Measurements from ENCODE around the gene DPYD.

The DPYD gene

DNA sequence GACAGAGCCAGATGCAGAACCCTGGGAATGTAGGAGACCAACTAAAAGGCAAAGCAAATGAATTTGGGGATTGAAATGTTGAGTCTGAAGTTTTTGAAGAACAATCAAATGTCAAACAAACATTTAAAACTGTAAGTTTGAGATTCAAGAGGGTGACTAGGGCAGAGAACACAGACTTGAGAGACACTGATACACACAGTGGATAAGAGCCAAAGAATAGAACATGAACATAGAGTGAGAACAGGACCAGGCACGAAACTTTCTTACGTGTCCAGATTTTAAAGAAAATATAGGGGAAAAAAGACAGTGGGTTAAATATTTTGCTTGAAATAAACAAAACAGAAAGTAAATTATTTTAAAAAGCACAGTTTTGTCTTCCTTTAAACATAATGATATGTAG, 115.7 kb downstream of the DPYD start:
- Histone ChIP-seq H3K79me1 (ENCODE audit: low read depth, low read length) (no peaks in the 10 kb centered on the region), H2BK120ac (ENCODE audit: low read depth, low read length) (no peak overlapping the region), H3K4me1 (ENCODE audit: control insufficient read depth in 2 of 2, insufficient read depth in 1 of 2, low read depth in 1 of 2, low read length in 2 of 2) (peaks cover 0 to 2% of the 10 kb centered on the region in 2 donors), H2BK15ac (ENCODE audit: low read length) (no peak overlapping the region), H4K91ac (ENCODE audit: low read depth, low read length, poor library complexity) (no peak overlapping the region), H3K36me3 (replicated peaks in 1 of 2; ENCODE audit: control insufficient read depth in 2 of 2, insufficient read depth in 2 of 2, low read length in 2 of 2) (no peaks in the 10 kb centered on the region), H3K4me2 (ENCODE audit: insufficient read depth, low read length, poor library complexity, severe bottlenecking) (no peak overlapping the region), H2AK5ac (ENCODE audit: low read depth, low read length) (no peak overlapping the region), H2AFZ (ENCODE audit: low read length) (no peak overlapping the region), H2BK5ac (ENCODE audit: low read length) (no peak overlapping the region), H3K18ac (ENCODE audit: low read length) (no peak overlapping the region), H3K9me3 (replicated peaks in 1 of 2; ENCODE audit: control insufficient read depth in 2 of 2, insufficient read depth in 1 of 2, low read depth in 1 of 2, low read length in 2 of 2) (no peaks in the 10 kb centered on the region), H2BK12ac (ENCODE audit: low read length) (no peak overlapping the region), H3K4me3 (ENCODE audit: low read length in 2 of 2) (no peak overlapping the region), H3K9ac (ENCODE audit: low read depth, low read length, poor library complexity) (no peak overlapping the region), H3K27ac (replicated peaks; ENCODE audit: low read length) (no peak overlapping the region), H3K23ac (ENCODE audit: low read depth, low read length, poor library complexity) (no peak overlapping the region), H3K27me3 (ENCODE audit: control insufficient read depth in 3 of 3, insufficient read depth in 3 of 3, low read depth in 1 of 3, low read length in 3 of 3) (no peaks in the 10 kb centered on the region), H4K8ac (ENCODE audit: low read depth, low read length) (no peak overlapping the region), H3K4ac (ENCODE audit: low read length) (no peak overlapping the region), H3K14ac (ENCODE audit: low read length) (no peak overlapping the region)
- no CpG with 5 or more reads among the region's 2 CpGs for WGBS, 2 donors (ENCODE audit: extremely low coverage in 2 of 2, insufficient read length in 2 of 2, insufficient replicate concordance in 1 of 2)
- no peak for DNase-seq (ENCODE audit: low spot score)

DNA sequence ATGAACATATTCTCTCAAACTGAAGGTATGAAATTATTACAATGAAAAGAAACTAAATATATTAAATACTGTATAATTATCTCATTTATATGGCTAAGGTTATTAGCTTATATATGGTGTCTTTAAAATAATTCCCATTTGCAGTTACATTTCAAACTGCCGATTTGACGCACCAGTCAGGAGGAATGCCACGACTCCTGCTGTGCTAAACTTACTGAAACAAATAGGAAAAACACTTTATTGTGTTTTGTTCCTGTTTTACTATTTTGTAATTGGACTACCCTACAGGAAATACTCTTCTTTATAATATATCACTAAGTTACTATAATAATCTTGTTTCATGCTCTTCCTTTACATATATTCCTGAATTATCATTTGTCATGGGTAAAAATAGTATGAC, 117.8 kb downstream of the DPYD start:
- H3K27me3 ChIP-seq (ENCODE audit: control insufficient read depth in 3 of 3, insufficient read depth in 3 of 3, low read depth in 1 of 3, low read length in 3 of 3), result no peaks in the 10 kb centered on the region
- H3K79me1 ChIP-seq (ENCODE audit: low read depth, low read length), result no peaks in the 10 kb centered on the region
- no CpG with 5 or more reads among the region's 3 CpGs for WGBS, 2 donors (ENCODE audit: extremely low coverage in 2 of 2, insufficient read length in 2 of 2, insufficient replicate concordance in 1 of 2)
- no peak overlapping the region for H3K27ac ChIP-seq (replicated peaks; ENCODE audit: low read length)
- no peak overlapping the region for H2BK120ac ChIP-seq (ENCODE audit: low read depth, low read length)
- no peak overlapping the region for H2BK15ac ChIP-seq (ENCODE audit: low read length)
- peaks cover 0 to 2% of the 10 kb centered on the region in 2 donors for H3K4me1 ChIP-seq (ENCODE audit: control insufficient read depth in 2 of 2, insufficient read depth in 1 of 2, low read depth in 1 of 2, low read length in 2 of 2)
- H3K14ac ChIP-seq (ENCODE audit: low read length), result no peak overlapping the region
- H3K4ac ChIP-seq (ENCODE audit: low read length), result no peak overlapping the region
- H2BK12ac ChIP-seq (ENCODE audit: low read length), result no peak overlapping the region
- no peak overlapping the region for H2AFZ ChIP-seq (ENCODE audit: low read length)
- no peak overlapping the region for H2BK5ac ChIP-seq (ENCODE audit: low read length)
- no peak overlapping the region for H3K4me2 ChIP-seq (ENCODE audit: insufficient read depth, low read length, poor library complexity, severe bottlenecking)
- no peak overlapping the region for H3K18ac ChIP-seq (ENCODE audit: low read length)
- H2AK5ac ChIP-seq (ENCODE audit: low read depth, low read length), result no peak overlapping the region
- no peak overlapping the region for H3K4me3 ChIP-seq (ENCODE audit: low read length in 2 of 2)
- no peak overlapping the region for H3K23ac ChIP-seq (ENCODE audit: low read depth, low read length, poor library complexity)
- H4K8ac ChIP-seq (ENCODE audit: low read depth, low read length), result no peak overlapping the region
- H3K9me3 ChIP-seq (replicated peaks in 1 of 2; ENCODE audit: control insufficient read depth in 2 of 2, insufficient read depth in 1 of 2, low read depth in 1 of 2, low read length in 2 of 2), result no peaks in the 10 kb centered on the region
- no peak overlapping the region for H3K9ac ChIP-seq (ENCODE audit: low read depth, low read length, poor library complexity)
- no peak for DNase-seq (ENCODE audit: low spot score)
- H4K91ac ChIP-seq (ENCODE audit: low read depth, low read length, poor library complexity), result no peak overlapping the region
- no peaks in the 10 kb centered on the region for H3K36me3 ChIP-seq (replicated peaks in 1 of 2; ENCODE audit: control insufficient read depth in 2 of 2, insufficient read depth in 2 of 2, low read length in 2 of 2)

DNA sequence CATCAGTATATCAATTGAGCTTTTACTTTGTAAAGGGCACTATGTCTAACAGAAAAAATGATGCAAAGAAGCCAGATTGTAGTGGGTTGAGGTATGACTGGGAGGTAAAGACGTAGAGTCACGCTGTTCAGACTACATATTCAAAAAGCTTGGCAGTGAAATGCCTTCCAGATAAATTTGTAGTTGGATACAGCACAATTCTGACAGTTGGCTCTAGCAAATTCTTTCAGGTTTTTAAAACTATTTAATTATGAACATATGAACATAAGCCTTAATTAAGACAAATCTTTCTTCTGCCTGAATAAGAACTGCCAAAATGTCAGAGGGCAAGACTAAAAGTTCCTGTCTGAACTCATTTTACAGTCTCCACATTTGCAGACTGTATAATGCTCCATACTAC, 118.8 kb downstream of the DPYD start:
- Histone ChIP-seq H3K18ac (ENCODE audit: low read length) (no peak overlapping the region), H3K27me3 (ENCODE audit: control insufficient read depth in 3 of 3, insufficient read depth in 3 of 3, low read depth in 1 of 3, low read length in 3 of 3) (no peaks in the 10 kb centered on the region), H2AFZ (ENCODE audit: low read length) (no peak overlapping the region), H4K91ac (ENCODE audit: low read depth, low read length, poor library complexity) (no peak overlapping the region), H3K14ac (ENCODE audit: low read length) (no peak overlapping the region), H3K4ac (ENCODE audit: low read length) (no peak overlapping the region), H2BK15ac (ENCODE audit: low read length) (no peak overlapping the region), H3K9me3 (replicated peaks in 1 of 2; ENCODE audit: control insufficient read depth in 2 of 2, insufficient read depth in 1 of 2, low read depth in 1 of 2, low read length in 2 of 2) (no peaks in the 10 kb centered on the region), H3K79me1 (ENCODE audit: low read depth, low read length) (no peaks in the 10 kb centered on the region), H2BK120ac (ENCODE audit: low read depth, low read length) (no peak overlapping the region), H2AK5ac (ENCODE audit: low read depth, low read length) (no peak overlapping the region), H3K9ac (ENCODE audit: low read depth, low read length, poor library complexity) (no peak overlapping the region), H3K4me2 (ENCODE audit: insufficient read depth, low read length, poor library complexity, severe bottlenecking) (no peak overlapping the region), H3K4me3 (ENCODE audit: low read length in 2 of 2) (no peak overlapping the region), H3K4me1 (ENCODE audit: control insufficient read depth in 2 of 2, insufficient read depth in 1 of 2, low read depth in 1 of 2, low read length in 2 of 2) (peaks cover 1 to 2% of the 10 kb centered on the region in 2 donors), H2BK5ac (ENCODE audit: low read length) (no peak overlapping the region), H3K36me3 (replicated peaks in 1 of 2; ENCODE audit: control insufficient read depth in 2 of 2, insufficient read depth in 2 of 2, low read length in 2 of 2) (no peaks in the 10 kb centered on the region), H2BK12ac (ENCODE audit: low read length) (no peak overlapping the region), H3K27ac (replicated peaks; ENCODE audit: low read length) (no peak overlapping the region), H4K8ac (ENCODE audit: low read depth, low read length) (no peak overlapping the region), H3K23ac (ENCODE audit: low read depth, low read length, poor library complexity) (no peak overlapping the region)
- no peak for DNase-seq (ENCODE audit: low spot score)
- no CpG with 5 or more reads among the region's 2 CpGs for WGBS, 2 donors (ENCODE audit: extremely low coverage in 2 of 2, insufficient read length in 2 of 2, insufficient replicate concordance in 1 of 2)

DNA sequence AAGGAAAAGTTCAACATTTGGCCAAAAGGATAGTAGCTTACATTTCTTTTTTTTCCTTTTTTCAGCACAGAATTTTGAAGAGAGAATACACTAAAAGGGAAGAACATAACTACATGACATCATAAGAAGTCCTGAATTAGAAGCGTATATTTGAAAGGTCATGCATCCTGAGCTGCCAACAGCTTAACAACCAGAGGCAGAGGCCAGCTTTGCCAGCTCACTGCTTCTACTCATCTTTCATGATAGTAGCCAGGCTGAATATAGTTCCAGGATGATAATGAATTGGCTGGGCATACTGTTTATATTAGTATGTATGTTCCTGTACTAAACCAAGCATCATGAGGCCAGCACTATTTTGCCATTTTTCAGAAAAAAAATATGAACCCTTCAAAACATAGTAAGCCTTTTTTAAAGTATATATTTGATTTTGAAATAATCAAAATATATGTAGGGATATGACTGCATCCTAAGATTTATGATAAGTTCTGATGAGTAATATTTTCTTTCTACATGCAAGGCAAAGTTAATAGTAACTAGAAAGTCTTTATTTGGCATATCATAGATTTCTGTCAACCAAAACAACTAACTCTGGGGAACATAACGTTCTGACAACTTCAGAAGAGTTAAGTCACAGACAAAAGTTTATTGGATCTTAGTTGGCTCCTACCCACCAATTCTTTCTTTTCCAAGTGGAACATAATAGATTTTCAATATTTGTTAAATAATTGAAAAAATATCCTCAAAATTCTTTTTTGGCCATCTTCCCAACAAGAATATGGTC, 123.2 kb downstream of the DPYD start:
- Histone ChIP-seq H4K91ac (ENCODE audit: low read depth, low read length, poor library complexity) (no peak overlapping the region), H2AK5ac (ENCODE audit: low read depth, low read length) (no peak overlapping the region), H2AFZ (ENCODE audit: low read length) (no peak overlapping the region), H3K27ac (replicated peaks; ENCODE audit: low read length) (no peak overlapping the region), H3K23ac (ENCODE audit: low read depth, low read length, poor library complexity) (no peak overlapping the region), H3K79me1 (ENCODE audit: low read depth, low read length) (no peaks in the 10 kb centered on the region), H2BK5ac (ENCODE audit: low read length) (no peak overlapping the region), H3K4me2 (ENCODE audit: insufficient read depth, low read length, poor library complexity, severe bottlenecking) (no peak overlapping the region), H3K4ac (ENCODE audit: low read length) (no peak overlapping the region), H4K8ac (ENCODE audit: low read depth, low read length) (no peak overlapping the region), H2BK12ac (ENCODE audit: low read length) (no peak overlapping the region), H2BK120ac (ENCODE audit: low read depth, low read length) (no peak overlapping the region), H3K9me3 (replicated peaks in 1 of 2; ENCODE audit: control insufficient read depth in 2 of 2, insufficient read depth in 1 of 2, low read depth in 1 of 2, low read length in 2 of 2) (no peaks in the 10 kb centered on the region), H3K4me1 (ENCODE audit: control insufficient read depth in 2 of 2, insufficient read depth in 1 of 2, low read depth in 1 of 2, low read length in 2 of 2) (peaks cover 2 to 5% of the 10 kb centered on the region in 2 donors), H3K27me3 (ENCODE audit: control insufficient read depth in 3 of 3, insufficient read depth in 3 of 3, low read depth in 1 of 3, low read length in 3 of 3) (no peaks in the 10 kb centered on the region), H3K14ac (ENCODE audit: low read length) (no peak overlapping the region), H3K18ac (ENCODE audit: low read length) (no peak overlapping the region), H3K9ac (ENCODE audit: low read depth, low read length, poor library complexity) (no peak overlapping the region), H3K36me3 (replicated peaks in 1 of 2; ENCODE audit: control insufficient read depth in 2 of 2, insufficient read depth in 2 of 2, low read length in 2 of 2) (no peaks in the 10 kb centered on the region), H2BK15ac (ENCODE audit: low read length) (no peak overlapping the region), H3K4me3 (ENCODE audit: low read length in 2 of 2) (no peak overlapping the region)
- DNase-seq (ENCODE audit: low spot score), result no peak
- no CpG with 5 or more reads among the region's 2 CpGs for WGBS, 2 donors (ENCODE audit: extremely low coverage in 2 of 2, insufficient read length in 2 of 2, insufficient replicate concordance in 1 of 2)

Data from neuronal stem cell (in vitro differentiated cells).